ENCODE data around the gene MXD4.
A peak's percentile ranks its signal among the peaks of the same experiment; 100 is the strongest.

The MXD4 gene

DNA sequence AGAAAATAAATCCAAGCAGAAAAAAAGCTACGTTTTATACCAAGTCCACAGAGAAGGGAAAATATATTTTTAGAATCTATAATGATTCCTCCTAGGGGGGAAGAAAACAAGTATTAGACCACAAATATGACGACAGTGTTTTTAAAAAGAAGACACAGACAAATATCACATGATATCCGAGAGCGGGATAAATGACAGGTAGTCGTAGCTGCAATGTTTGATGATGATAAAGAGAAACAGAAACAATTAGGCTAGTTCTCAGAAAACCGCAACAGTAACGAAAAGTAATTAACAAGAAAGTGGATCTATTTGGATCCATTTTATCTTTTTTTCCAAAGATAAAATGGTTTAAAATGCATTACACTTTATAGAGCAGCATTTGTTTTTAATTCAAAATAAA is 20.9 kb downstream of the MXD4 start:
- TF ChIP-seq, protein P1, sequence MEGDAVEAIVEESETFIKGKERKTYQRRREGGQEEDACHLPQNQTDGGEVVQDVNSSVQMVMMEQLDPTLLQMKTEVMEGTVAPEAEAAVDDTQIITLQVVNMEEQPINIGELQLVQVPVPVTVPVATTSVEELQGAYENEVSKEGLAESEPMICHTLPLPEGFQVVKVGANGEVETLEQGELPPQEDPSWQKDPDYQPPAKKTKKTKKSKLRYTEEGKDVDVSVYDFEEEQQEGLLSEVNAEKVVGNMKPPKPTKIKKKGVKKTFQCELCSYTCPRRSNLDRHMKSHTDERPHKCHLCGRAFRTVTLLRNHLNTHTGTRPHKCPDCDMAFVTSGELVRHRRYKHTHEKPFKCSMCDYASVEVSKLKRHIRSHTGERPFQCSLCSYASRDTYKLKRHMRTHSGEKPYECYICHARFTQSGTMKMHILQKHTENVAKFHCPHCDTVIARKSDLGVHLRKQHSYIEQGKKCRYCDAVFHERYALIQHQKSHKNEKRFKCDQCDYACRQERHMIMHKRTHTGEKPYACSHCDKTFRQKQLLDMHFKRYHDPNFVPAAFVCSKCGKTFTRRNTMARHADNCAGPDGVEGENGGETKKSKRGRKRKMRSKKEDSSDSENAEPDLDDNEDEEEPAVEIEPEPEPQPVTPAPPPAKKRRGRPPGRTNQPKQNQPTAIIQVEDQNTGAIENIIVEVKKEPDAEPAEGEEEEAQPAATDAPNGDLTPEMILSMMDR (IDR thresholded peaks at IDR 0.05): no peak

DNA sequence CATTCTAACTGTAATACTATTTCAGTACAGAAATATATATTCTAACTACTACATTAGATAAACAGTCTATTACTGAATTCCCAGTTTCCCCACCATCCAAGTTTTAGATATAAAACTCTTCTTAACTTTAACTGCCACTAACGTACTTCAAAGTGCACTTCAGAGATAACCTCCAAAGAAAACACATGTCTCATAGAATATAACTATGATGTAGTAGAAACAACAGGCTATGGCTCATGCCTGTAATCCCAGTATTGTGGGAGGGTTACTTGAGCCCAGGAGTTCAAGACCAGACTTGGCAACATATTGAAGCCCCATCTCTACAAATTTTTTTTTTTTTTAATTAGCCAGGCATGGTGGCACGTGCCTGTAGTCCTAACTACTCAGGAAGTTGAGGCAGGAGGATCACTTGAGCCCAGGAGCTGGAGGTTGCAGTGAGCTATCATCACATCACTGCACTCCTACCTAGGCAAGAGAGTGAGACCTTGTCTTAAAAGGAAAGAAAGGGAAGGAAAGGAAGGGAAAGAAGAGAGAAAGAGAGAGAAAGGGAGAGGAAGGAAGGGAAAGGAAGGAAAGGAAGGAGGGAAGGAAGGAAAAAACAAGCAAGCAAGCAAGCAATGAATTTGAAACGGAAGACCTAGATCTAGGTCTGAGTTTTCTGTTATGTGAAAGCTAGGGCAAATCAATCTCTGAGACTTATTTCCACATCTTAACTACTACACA is 24.8 kb downstream of the MXD4 start:
- TF ChIP-seq, protein P1 (IDR thresholded peaks at IDR 0.05): no peak

DNA sequence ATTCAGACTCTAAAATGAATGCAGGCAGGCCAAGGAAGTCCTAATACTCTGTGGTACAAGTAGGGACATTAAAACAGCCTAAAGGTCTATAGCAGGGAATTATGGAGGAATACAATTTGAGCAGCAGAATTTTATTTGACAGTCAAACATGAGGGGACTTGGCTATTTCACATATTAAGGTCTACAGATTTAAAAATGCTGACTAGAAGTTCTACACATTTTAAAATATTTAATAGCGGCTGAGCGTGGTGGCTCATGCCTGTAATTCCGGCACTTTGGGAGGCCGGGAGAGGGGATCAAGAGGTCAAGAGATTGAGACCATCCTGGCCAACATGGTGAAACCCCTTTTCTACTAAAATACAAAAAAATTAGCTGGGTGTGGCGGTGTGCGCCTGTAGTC is 30.8 kb downstream of the MXD4 start:
- TF ChIP-seq, protein P1 (IDR thresholded peaks at IDR 0.05): no peak

DNA sequence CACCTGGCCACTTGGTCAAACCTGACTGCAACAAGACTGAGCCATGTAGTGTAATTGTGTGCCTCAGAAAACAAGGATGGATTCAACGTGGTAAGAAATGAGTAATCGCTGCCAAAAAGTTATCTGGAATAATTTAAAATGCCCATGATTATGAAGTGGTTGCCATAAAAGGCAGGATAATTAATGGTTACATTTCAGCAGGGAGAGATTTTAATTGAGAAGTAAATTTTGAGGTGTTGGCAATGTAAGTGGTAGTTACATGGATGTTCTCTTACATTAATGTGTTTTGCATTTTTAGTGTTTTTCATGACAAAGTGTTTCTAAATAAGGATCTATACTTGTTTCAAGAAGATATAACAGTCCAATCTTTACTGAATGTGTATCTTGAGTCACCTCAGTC is 35.6 kb downstream of the MXD4 start:
- TF ChIP-seq, protein P1 (IDR thresholded peaks at IDR 0.05): no peak

DNA sequence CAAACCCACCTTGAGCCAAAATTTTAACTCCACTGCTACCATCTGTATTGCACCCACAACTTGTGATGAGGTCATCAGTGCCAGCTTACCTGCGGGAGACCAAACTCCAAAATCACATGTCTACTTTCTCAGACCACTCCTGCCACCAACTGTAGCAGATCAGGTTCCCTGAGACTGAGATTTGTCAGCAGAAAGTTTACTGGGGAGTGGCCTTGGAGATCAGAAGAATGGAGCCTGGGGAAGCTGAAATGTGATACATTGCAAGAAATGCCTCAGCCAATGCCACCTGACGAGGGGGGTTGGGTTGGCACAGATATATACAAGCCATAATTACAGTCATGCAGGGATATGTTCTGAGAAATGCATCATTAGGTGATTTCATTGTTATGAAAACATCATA is 39.1 kb downstream of the MXD4 start:
- TF ChIP-seq, protein P1 (IDR thresholded peaks at IDR 0.05): no peak

DNA sequence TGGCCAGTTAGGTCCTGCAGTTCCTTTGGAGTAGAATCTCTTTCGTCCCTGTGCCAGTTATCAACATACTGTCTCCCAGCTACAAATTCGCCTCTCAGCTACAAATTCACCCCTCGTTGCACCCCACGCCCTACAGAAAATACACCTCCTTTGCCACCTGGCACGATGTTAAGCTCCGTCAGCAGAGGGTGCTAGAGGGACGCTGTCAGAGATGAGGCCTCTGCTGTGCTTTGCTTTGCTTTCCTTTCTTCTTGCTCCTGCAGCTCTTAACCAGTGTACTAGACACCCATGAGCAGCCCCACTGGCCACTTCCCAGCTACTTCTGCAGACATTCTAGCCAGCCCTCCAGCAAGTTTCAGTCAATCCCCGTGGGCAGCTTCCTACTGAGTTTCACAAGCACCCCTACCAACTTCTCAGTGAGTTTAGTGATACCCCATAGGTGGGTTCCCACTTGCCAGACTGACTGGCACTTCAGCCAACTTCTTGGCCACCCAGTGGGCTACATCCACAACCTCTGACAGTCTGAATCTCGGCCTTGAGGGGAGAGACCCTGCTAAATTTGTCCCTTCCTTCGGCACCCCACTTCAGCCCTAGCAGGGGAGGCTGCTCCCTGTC is 41.8 kb downstream of the MXD4 start:
- TF ChIP-seq, protein P1 (IDR thresholded peaks at IDR 0.05): peak; percentile 88

DNA sequence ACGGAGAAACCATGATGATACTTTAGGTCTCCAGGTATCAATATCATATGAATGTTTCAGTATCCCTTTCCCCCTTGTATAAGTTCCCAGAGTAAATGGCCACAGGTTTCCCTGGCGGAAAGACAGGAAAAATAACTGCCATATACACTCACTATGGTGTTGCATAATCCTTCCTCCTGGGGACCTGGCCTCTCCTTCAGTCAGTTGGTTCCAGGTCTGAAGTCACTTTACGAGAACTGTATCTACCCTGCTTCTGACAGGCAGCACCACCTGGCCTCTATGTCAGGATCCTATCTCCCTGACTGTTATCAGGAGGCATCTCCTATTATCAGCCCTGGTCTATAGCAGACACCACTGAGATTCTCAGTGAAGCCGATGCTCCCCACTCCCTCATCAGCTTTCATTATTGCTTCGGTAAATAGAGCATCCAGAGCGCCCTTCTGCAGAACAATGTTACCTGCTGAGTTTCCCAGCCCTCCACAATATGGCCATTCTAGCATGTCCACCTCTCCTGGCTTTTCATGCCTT is 42.6 kb downstream of the MXD4 start:
- TF ChIP-seq, protein P1 (IDR thresholded peaks at IDR 0.05): no peak

Data from LNCAP (cell line).